Fibroblast of the aortic adventitia (primary cell): ENCODE measurements around the gene PAPLN. TPM values are rescaled to one million over a fixed set of nuclear protein-coding genes. Genes with fewer than 3 reads are reported as not detected.

Experiments used
- DNase-seq: peaks from one replicate; pipeline ENCODE4 v3.0.0-alpha.2; 2010; ENCODE audit warnings: low read depth
- H3K4me3 ChIP-seq: 2 replicates; pipeline ENCODE4 v1.5.1; 2011; ENCODE audit warnings: low read depth, mild to moderate bottlenecking, control low read depth, low read length, moderate library complexity
- small RNA-seq: library from RNA; depleted of rRNA; stranded (forward); fragments of <200 nt; gene quantifications from one replicate; pipeline ENCODE3, GENCODE V24; 2012
- total RNA-seq: library from RNA; depleted of rRNA; stranded (reverse); fragments of >200 nt; gene quantifications from 2 replicates; pipeline ENCODE4 v1.2.3, GENCODE V29; 2012; ENCODE audit warnings: low replicate concordance
- TF ChIP-seq, protein P1 (sequence below): IDR thresholded peaks from 2 replicates; pipeline ENCODE4 v1.5.1; 2011; ENCODE audit warnings: mild to moderate bottlenecking, low read length, control low read depth, inconsistent platforms; ENCODE audit not compliant: insufficient read depth

PAPLN gene
- total RNA-seq, 1 donor, result 3.0 TPM

DNA sequence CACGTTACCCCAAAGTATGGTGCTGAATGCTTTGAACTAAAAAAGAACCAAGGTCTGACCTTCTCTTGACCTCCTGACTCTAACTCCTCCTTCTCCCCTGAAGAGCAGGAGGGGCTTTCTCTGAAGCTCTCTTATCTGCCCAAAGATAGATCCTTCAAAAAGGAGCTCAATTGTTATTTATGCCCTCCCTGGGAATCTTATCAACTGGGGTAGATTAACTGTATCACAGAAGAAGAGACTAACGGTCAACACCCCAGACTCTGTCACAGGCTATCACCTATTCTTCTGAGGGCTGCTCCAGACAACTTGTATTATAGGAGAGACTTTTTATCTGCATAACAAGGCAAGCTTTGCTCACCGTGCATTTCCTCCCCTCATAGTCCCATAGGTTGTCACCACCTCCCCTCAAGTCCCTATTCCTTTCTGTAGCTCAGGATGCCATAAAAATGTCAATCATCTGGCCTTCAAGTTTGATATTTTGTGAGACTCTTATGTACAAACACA lies 86.6 kb downstream of the PAPLN start:
- TF ChIP-seq, protein P1, sequence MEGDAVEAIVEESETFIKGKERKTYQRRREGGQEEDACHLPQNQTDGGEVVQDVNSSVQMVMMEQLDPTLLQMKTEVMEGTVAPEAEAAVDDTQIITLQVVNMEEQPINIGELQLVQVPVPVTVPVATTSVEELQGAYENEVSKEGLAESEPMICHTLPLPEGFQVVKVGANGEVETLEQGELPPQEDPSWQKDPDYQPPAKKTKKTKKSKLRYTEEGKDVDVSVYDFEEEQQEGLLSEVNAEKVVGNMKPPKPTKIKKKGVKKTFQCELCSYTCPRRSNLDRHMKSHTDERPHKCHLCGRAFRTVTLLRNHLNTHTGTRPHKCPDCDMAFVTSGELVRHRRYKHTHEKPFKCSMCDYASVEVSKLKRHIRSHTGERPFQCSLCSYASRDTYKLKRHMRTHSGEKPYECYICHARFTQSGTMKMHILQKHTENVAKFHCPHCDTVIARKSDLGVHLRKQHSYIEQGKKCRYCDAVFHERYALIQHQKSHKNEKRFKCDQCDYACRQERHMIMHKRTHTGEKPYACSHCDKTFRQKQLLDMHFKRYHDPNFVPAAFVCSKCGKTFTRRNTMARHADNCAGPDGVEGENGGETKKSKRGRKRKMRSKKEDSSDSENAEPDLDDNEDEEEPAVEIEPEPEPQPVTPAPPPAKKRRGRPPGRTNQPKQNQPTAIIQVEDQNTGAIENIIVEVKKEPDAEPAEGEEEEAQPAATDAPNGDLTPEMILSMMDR, result no peak
- H3K4me3 ChIP-seq, result no peak overlapping the region
- no peak for DNase-seq

Small RNAs within 50 kb of the gene (small RNA-seq; reads per million reads assigned to genes)
- not detected for gene AC004858.1
- not detected for gene RNU6-419P

Other genes with a start within 250 kb of the PAPLN start
- 19.3 and 32.6 TPM in 2 replicates for gene ZFYVE1, start 210.4 kb upstream of the PAPLN start, total RNA-seq
- 54.5 and 92.4 TPM in 2 replicates for gene RBM25, start 179.0 kb upstream of the PAPLN start, total RNA-seq
- gene PSEN1, start 101.0 kb upstream of the PAPLN start, total RNA-seq, result 36.6 and 55.0 TPM in 2 replicates
- gene NUMB, start 221.0 kb downstream of the PAPLN start, total RNA-seq, result 39.0 and 52.3 TPM in 2 replicates